Ovary (tissue), 3 donors: ENCODE results near the gene SKIC8.

Experiments
- CTCF ChIP-seq, 3 donors: fragments of 450-650 bp in 2 of 3; fragments of 200-600 bp in 1 of 3; IDR thresholded peaks; one replicate each; pipeline versions ENCODE4 v1.5.1 to v1.8.0; 2016 to 2022; ENCODE audit warnings: antibody characterized with exemption in 3 of 3, mild to moderate bottlenecking in 1 of 3
- POLR2A ChIP-seq: fragments of 450-650 bp; IDR thresholded peaks from one replicate; pipeline ENCODE4 v1.6.1; 2017; ENCODE audit warnings: antibody characterized with exemption, mild to moderate bottlenecking, moderate library complexity
- donor health status: DM: no; HTN: no; CAD: no.

GRCh38 chr15:78323693-78324092, 24.3 kb upstream of the SKIC8 start:
- TF ChIP-seq CTCF (IDR thresholded peaks at IDR 0.05) (no peak), POLR2A (no peak)
